NCI-H1048 (cell line): ENCODE measurements around the gene LRRTM3.

Experiments used
- DNase-seq: peaks from one replicate; lab custom pipeline; 2025; lab: John Stamatoyannopoulos, UW

LRRTM3 gene

DNA sequence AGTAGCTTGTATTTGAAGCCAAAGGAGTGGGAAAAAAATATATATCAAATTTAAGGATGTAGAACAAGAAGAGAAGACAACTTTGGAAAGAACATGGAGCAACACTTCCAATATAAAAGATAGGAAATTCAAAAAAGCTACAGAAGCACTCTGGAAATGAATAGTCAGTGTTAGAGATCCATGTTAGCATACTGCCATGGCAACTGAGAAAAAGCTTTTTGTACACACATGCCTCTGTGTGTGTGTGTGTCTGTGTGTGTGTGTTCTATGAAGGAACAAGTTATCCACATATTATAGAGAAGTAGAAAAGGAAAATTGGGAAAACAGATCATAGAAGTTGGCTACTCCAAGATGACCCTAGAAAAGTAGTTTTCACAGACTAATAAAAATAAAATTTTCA, 96.3 kb downstream of the LRRTM3 start:
- DNase-seq, result no peak

DNA sequence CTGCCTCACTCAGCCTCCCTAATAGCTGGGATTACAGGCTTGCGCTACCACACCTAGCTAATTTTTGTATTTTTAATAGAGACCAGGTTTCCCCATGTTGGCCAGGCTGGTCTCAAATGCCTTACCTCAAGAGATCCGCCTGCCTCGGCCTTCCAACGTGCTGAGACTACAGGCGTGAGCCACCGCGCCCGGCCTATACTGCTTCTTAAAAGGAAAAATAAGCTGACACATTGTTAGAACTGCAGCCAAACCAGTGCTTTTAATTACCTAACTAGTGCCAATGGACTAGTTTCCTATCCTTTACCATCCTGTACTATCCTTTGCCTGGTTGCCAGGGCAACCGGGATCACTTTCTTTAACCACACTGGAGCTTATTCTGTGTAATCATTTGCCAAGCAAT, 108.0 kb downstream of the LRRTM3 start:
- no peak for DNase-seq

DNA sequence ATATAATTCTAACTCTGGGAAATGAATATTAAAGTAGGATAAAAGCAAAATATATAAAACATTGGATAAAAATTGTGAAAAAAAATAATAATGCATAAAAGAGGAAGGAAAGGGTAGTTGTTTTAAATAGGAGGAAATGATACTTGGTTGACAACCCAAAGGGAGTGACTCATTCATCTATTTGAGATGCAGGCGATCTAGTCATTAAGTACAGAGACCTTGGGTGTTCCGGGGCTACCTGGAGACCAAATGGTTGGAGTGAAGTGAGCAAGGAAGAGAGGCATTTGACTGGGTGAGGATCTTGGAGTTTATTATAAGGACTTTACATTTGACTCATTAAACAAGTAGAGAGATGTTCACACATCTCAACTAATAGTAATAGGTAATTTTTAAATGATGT, 111.0 kb downstream of the LRRTM3 start:
- DNase-seq, result no peak

DNA sequence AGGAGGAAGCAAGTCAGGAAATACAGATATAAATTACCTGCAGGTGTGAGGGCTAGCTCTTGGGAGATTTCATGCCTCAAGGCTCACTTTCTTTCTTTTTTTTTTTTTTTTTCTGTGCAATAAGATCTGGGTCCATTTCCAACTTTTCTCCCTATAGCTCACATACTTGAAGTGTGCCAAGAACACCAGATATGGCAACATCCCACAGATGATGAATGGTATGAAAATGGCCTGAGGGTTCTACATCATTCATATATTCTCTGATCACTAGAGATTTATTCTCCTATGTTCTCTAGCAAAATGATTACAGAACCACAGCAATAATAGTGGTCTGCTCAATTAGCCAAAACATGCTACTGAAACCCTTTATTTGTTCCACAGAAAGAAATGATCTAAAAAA, 117.2 kb downstream of the LRRTM3 start:
- no peak for DNase-seq

DNA sequence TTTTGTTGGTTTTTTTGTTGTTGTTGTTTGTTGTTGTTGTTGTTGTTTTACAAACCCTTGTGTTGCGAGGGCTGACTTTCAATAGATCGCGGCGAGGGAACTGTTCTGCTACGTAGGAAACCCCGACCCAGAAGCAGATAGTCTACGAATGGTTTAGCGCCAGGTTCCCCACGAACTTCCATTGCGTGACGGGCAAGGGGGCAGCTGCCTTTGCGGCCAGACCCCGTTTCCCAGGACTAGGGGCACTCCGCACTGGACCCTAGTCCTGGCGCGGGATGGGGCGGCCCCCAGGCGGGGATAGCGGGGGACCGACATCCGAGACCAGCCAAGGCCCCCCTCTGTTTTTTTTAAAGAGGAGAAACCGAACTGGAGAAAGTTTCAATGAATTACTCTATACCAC, 119.6 kb downstream of the LRRTM3 start:
- DNase-seq, result no peak

DNA sequence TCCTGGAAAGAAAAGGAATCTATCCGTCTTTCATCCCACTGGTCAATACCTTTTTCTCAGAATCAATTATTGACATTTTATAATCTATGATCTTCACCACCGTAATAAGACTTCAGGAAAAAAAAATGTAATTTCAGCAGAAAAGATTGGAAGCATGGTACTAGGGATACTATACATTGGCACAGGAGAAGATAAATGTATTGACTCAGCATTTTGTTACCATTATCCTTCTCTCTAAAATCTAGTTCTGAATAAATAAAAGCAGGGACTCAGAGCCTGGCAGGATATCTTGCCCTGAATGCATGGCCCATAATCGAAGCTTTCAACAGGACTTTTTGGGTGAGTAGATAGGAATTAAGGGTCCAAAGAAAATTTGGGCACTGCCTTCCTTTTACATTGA, 120.7 kb downstream of the LRRTM3 start:
- no peak for DNase-seq

DNA sequence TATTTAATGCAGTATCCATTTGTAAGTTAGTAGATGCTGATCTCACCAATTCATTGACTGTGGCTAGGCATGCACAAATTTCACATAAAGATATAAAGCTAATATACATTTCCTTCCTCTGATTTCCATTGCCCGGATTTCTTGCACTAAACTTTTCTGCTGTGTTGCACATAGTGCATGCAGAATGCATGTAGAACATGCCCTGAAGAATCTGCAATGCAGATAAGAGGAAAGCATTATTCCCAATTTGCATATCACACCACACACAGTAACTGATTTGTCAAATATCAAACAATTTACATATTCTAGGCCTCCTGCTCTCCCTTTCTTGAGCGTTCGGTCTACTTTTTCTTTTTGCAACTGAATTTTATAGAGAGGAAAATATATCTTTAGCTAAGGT, 124.2 kb downstream of the LRRTM3 start:
- no peak for DNase-seq

DNA sequence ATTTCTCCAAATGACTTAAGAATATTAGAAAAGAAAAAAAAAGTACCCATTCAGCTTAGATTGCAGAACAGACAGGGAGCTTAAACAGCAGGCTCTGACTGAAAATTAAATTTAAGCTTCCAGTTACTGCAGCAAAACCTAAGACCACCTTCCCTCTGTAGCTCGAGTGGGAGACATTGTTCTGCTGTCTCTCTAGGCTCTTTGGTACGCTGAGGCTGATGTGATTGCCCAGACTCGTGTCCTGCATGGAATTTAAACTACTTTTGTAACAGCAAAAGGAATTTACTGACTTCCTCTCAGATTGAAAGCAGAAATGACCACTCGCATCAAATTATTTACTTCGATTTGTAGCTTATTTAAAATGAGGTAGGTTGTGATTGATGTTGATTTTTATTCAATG, 124.6 kb downstream of the LRRTM3 start:
- no peak for DNase-seq

DNA sequence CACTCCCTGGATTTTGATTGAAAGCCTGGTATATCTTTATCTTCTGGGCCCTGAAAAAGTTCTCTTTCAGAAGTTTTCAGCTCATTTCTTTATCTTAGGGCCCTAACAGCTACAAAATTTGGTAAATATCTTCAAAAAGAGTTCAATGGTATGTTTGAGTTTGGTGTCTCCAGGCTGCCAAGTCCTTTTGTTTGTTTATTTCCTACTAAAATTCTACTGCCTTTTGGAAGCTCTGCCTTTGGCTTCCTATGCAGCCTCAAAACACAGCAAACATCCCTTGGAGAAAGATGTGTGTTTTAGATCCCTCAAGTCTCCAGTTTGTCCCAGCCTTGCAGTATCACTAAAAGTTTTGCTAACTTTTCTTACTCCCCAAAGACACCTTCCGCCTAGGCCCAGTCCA, 146.8 kb downstream of the LRRTM3 start:
- no peak for DNase-seq

DNA sequence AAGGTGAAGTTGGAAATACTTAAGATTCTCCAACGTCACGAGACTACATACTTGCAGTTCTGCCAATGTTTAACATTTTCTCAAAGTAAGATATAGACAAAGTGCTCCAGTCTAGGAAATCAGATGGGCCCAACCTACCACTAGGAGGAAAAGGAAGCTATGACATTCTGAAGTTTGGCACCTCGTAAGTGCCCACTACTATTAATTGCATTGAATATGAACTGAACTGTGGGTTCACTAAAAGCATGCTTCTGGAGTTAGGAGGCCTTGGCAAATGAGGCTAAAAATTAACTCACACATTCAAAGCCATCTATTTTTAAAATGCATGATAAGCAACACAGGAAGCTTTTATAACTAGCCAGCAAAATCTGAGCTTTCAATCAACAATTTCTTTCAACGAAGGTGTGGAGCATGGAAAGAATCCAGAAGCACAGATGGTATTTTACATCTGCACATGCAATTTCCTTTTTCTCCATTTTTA, 149.7 kb downstream of the LRRTM3 start:
- DNase-seq, result no peak

DNA sequence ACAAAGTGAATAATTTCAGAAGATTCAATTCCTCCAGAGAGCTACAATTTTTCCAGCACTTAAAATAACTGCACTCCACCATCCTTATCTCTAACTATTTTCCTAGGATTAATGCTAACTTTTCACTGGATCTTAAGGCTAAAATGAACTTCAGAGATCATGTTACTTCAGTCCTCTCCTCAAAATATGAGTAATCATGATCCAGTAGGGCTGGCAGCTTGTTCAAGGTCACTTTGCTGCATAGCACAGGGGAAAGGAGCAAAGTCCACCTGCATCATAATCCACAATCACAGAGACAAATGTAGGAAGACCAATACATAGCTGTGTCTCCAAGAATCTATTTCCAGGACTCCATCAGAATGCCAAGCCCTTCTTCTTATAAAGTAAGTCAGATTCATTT, 150.3 kb downstream of the LRRTM3 start:
- no peak for DNase-seq

DNA sequence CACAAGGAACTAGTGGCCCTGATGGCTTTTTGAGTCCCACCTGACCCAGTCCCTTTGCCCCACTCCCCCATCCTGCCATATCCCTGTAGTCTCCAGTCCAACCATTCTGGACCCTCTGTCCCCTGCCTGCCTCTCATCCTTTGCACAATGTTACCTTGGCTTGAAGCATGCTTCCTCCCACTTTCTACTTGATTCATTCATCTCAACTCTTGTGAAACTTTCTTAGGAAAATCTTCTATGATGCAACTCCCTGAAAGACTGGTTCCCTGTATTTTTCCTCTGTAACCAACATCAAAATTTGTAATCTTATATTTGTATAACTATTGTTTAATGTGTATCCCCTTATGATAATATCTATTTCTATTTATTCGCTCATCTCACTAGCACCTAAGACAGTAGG, 151.5 kb downstream of the LRRTM3 start:
- DNase-seq, result no peak

DNA sequence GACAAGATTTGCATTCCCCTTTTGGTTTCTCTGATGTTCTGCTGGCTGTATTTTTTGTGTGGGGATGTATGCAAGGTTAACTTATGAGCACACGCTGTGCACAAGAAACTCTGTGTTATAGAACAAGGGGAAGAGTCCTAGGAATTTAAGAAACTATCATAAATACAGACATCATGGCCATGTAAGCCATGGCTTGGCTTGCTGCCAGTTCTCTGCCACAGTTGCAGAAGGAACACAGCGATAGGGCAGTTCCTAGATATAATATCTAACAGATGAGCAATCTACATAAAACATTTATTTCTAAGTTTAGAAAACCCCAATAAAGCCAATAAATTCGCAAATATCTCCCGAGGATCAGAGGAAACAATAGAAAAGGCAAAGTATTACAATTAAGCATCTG, 153.3 kb downstream of the LRRTM3 start:
- no peak for DNase-seq

DNA sequence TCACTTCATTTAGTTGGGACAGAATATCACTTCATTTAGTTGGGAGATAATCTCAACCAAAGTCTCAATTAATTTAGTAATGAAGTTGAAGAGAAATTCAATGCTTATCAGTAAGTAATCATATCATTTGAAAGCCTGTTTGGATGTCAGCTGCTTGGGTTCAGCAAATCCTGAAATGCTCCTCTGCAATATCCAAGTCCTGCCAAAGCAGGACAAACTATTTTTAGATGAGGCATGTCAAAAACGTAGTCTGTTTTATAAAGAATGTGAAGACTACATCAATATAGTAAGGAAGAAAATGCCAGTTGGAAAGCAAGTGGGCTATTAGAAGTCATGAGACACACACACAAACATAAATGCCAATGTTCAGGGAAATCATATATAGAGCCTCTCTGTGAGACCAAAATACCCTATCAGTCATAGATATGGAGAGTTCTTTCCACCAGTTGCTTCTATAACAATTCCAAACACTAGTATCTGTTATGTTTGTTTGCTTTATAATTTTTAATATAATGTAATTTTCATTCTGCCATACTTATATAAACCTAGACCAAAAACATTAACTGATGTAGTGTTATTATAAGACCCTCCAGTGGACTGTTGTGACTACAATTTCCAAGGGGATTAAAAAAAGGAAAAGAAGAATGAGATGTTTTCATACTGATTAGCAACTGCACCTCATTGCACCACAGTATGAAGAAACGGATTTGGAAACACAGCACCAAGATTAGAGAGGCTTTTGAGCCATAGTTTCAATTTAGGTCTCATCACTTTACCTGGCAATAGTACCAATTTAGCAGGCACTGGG, 160.7 kb downstream of the LRRTM3 start:
- DNase-seq, result no peak

DNA sequence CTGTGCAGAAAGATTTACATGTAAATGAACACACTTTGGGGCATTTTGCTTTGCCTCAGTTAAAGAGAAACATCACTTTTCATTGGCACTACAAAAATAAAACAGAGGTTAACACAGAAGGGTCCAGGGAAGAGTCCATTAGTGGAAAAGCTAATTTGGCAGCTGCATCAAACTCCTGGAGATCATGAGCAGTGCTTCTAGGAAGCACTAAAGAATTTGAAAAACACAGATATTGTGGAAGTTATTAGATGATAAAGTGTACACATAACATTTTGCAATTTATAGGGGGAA, 161.2 kb downstream of the LRRTM3 start:
- DNase-seq, result no peak

DNA sequence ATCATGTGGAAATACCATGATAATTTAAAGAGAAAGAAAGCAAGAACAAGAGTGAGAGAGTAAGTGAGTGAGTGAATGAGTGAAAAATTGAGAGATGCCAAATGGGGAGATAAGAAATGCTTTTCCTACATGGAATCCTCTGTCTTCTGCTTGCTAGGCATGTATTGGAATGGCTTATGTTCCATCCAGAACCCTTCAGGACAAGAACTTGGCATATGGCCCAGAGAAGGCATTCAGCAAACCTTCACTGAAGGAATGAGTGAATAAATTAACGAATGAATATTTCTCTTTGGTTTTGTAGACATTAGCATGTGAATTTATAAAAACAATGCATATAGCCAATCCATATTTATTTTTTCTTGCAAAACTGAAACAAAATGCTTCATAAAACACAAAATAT, 162.2 kb downstream of the LRRTM3 start:
- DNase-seq, result no peak

DNA sequence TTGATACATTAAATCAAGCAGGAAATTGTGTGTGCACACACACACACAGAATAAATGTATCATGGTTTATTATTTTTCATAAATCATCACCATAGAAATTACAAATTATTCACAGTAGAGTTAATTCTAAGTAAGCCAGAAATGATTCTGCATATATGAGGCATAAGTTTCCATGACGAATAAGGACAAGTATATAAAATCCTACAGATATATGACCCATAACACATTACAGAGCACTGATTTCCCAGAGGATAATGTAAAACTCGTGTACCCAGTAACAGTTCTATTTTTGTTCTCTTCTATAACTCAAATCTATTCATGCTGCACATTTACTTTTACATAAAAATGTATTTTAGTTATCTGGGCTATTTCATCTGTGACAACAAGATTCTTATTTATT, 169.7 kb downstream of the LRRTM3 start:
- no peak for DNase-seq

DNA sequence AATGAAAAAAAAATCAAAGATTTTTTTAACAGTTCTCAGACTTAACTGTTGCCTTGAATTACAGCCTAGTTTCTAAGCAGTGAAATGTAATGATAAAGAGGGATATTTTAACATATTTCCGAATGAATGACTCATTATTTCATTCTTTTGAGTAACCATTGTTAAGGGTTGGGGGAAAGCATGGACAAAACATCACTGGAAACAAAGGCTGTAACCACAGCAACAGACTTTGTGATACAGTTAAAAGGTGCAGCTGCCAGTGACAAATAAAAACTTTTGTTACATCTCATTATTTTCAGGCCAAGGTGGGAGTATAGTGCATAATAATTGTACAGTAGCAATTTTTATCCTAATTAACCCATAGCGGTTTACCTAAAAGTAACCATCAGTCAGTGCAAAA, 172.6 kb downstream of the LRRTM3 start:
- DNase-seq, result no peak

DNA sequence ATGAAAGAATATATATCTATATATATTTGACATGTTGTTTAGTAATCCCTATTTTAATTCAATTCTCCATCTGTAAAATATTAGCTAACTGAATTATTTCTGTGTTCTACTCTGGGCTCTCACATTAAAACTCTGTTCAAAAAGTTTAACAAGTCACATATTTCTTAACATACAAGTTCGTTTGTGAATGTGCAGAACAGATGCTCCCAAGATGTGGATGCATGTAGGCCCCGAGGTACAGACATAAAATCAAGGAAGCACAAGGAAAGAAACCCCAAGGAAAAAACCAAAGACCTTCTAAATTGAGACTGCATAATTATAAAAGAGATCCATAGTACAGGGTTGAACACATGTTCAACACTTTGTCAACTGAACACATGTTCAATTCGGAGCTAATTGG, 175.1 kb downstream of the LRRTM3 start:
- DNase-seq, result no peak

DNA sequence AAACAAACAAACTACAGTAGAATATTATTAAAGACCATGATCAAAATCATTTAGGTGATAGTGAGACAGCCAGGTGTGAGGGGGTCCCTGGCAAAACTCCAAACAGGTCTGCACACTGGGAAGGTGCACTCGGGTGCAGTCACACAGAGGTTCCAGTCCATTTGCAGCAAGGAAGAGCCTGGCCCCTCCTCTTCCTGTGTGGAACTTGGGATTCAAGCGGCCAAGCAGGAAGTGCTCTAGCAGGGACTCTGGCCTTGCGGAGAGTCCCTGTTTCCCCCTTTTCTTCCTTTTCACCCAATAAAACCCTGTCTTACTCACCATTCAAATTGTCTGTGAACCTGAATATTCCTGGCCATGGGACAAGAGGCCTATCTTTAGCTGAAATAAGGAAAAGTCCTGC, 181.8 kb downstream of the LRRTM3 start:
- DNase-seq, result no peak

DNA sequence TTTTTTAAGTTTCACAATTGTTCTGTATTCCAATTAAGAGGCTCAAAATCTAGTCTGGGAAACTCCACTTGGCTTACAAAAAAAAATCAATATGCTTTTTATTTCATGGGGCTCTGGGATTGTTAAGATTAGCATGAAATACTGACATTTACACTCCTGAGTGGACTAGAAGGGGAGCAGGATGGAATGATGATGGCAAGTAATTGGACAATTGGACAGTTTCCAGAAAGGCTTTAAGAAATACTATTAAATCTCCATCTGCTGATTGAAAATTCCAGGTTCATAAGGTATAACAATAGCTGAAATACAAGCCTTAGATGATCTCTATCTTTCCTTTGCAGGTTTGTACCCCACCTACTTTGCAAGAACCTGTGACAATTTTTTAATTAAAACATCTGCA, 184.4 kb downstream of the LRRTM3 start:
- no peak for DNase-seq

DNA sequence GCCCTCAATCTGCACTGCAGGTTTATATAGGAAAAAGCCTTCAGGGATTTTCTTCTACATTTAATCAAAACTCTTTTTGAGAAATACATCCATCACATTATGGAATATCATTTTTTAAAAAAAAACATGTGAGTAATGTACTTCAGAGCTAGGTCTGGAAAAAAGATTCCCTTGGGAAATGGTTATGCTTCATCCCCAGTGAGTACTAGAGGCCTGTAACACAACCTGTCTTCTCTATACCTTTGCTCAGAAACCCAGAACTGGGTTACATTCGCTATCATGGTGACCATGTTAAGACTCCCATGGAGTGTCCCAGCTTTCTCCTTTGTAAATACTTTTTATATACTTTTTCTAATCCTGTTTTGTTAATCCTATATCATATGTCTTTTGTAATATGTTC, 186.9 kb downstream of the LRRTM3 start:
- DNase-seq, result no peak

DNA sequence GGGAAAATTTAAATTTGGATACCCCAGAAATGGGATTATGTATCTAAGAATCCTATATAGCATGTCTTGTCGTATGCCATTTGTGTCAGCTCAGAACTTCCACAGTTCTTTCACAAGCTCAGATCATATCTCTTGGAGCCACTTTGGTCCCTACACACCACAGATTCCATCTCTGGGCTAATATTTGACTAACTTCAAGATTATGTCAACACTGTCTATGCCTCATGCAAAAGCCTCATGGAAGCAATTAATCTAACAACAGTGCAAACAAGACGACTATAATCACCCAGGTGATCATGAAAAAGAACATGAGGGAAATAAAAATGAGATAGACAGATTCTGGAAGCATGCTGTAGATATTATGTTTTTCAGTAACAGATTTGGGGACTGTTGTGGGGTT, 189.1 kb downstream of the LRRTM3 start:
- no peak for DNase-seq

DNA sequence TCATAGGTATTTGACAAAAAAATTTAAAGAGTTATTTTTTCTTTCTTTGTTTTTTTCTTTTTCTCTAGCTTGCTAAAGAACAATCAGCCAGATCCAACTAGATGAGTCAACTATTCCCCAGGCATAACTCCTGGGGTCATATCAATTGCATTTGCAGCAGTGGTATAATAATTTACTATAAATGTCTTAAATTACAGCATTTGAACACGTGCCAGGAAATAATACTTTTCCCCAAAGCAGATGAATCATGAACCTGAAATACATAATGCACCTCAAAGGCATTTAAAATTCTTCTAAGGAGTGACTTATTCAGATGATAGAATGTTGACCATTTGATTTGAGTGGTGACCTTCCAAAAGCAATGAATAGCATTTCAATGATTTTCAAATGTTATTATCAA, 190.1 kb downstream of the LRRTM3 start:
- no peak for DNase-seq

DNA sequence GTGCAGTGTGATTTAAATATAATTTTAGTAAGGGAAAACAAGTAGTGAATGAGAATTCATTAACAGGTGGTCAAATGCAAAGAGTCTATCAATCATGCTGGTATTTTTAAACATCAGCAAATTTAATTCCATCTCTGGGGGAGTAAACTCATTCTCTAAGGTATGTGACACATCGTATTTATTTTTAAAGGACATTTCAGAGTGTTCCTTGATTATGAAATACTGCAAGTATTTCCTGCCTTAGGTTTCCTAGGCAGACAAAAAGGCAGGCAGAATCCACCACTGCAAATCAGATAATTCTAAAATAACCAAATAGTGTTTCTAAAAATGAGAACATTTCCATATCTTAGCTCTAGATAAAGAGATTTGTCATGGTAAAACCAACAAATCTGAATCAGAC, 193.8 kb downstream of the LRRTM3 start:
- no peak for DNase-seq
